ENCODE results near the gene XAGE3. TPM values are rescaled to one million over a fixed set of nuclear protein-coding genes. Genes with fewer than 3 reads are reported as not detected.

XAGE3 gene
- total and polyA plus RNA-seq, 2 experiments from 2014 or later, result not detected

DNA sequence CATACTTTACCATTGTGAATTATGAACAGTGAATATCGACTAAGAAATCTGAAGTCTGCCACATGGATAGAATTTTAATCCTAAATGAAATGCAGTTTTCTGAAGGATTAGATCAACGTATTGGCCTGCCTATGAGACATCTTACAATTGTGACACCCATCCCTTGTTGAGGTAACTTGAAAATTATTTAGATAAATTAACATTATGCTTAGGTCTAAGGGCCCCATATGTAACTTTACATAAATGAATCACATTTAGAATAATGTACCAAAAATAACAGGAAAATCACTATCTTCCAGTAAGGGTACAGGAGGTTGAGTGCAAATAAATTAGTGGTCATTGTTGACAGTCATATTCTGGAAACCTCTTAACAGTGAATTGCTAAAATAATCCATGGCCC lies 43.3 kb downstream of the XAGE3 start:
- Histone ChIP-seq H3K9me2 (ENCODE audit: insufficient read depth) (no peaks in the 10 kb centered on the region), H3K4me1 (ENCODE audit: insufficient read depth) (no peaks in the 10 kb centered on the region), H4K20me1 (ENCODE audit: insufficient read depth) (no peaks in the 10 kb centered on the region), H3F3A (ENCODE audit: insufficient read depth) (no peaks in the 10 kb centered on the region), H3K4me3 (no peak overlapping the region), H3K4me2 (ENCODE audit: unreplicated experiment) (no peak overlapping the region), H3K27ac (no peak overlapping the region), H3K27me3 (replicated peaks; ENCODE audit: insufficient read depth) (no peaks in the 10 kb centered on the region), H3K36me3 (ENCODE audit: low read depth) (no peaks in the 10 kb centered on the region), H3K79me2 (ENCODE audit: insufficient read depth) (no peaks in the 10 kb centered on the region), H3K9ac (no peak overlapping the region), H3K9me3 (ENCODE audit: low read depth) (no peaks in the 10 kb centered on the region), H2AFZ (no peak overlapping the region)
- TF ChIP-seq EZH2phosphoT487 (IDR thresholded peaks at IDR 0.05; ENCODE audit: insufficient read depth, low read depth) (no peak), EZH2 (IDR thresholded peaks at IDR 0.05; ENCODE audit: insufficient read depth, poor library complexity, severe bottlenecking) (no peak)
- 8 to 18% methylated on average over 2 of the region's 2 CpGs for WGBS, 2 experiments (ENCODE audit: low coverage in 1 of 2, low lambda C conversion rate in 2 of 2, missing lambda C conversion rate in 2 of 2)
- in situ Hi-C loops (cut with MboI), result no loop called here
- DNase-seq, result no peak

DNA sequence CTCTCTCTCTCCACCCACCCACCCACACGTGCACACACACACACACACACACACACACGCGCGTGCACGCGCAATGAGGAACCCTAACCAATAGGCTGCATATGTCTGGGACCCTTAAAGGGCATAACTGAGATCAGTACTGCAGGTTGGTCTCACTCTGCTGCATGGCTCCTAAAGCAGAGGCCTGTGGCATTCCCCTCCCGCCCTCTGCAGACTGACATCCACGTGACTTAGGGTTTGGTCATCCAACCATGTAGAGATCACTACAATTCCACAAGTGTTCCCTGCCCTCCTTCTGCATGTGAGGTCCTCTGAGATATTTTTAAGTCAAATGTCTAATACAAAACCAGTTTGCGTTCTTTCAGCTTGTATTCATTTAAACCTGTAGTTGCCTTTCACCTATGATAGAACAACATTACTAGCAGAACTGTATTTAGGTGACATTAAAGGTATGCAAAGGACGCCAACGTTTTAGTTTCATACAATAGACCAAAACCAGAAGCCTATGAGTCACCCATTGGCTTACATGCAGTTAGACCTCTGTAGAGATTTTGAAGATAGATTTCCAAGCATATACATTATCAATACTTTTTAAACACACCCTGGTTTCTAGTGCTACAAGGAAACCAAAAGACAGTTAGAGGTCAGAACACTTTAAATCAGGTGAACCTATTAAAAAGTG lies 46.7 kb downstream of the XAGE3 start:
- Histone ChIP-seq H3K9me2 (ENCODE audit: insufficient read depth) (no peaks in the 10 kb centered on the region), H3F3A (ENCODE audit: insufficient read depth) (no peaks in the 10 kb centered on the region), H3K27ac (no peak overlapping the region), H3K4me3 (no peak overlapping the region), H2AFZ (no peak overlapping the region), H3K4me2 (ENCODE audit: unreplicated experiment) (no peak overlapping the region), H3K9me3 (ENCODE audit: low read depth) (no peaks in the 10 kb centered on the region), H3K4me1 (ENCODE audit: insufficient read depth) (no peaks in the 10 kb centered on the region), H3K79me2 (ENCODE audit: insufficient read depth) (no peaks in the 10 kb centered on the region), H4K20me1 (ENCODE audit: insufficient read depth) (no peaks in the 10 kb centered on the region), H3K27me3 (replicated peaks; ENCODE audit: insufficient read depth) (no peaks in the 10 kb centered on the region), H3K9ac (no peak overlapping the region), H3K36me3 (ENCODE audit: low read depth) (no peaks in the 10 kb centered on the region)
- no peak for TF ChIP-seq EZH2 (IDR thresholded peaks at IDR 0.05; ENCODE audit: insufficient read depth, poor library complexity, severe bottlenecking)
- no peak for TF ChIP-seq EZH2phosphoT487 (IDR thresholded peaks at IDR 0.05; ENCODE audit: insufficient read depth, low read depth)
- in situ Hi-C loops (cut with MboI), result no loop called here
- WGBS, 2 experiments (ENCODE audit: low coverage in 1 of 2, low lambda C conversion rate in 2 of 2, missing lambda C conversion rate in 2 of 2), result 50 to 56% methylated on average over 9 to 11 of the region's 11 CpGs
- no peak for DNase-seq

DNA sequence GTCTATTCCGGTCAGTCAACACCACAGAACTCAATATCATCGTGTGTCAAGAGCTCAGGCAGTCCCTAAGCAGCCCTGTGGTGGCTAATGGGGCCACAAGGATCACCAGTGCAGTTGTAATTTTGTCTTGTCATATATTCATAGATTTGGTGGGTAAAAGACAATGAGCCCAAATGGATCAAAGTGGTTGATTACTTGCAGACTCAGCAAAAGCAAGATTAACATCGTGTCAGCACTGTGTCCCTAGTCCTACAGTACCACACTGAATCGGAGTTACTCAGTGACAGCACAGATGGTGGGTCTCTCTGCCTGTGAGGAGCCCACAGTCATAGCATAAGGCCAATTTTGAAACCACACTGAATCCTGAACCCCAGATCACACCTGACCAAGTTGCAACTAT lies 48.1 kb downstream of the XAGE3 start:
- no peaks in the 10 kb centered on the region for H3K4me1 ChIP-seq (ENCODE audit: insufficient read depth)
- in situ Hi-C loops (cut with MboI), result no loop called here
- no peak for DNase-seq
- no peaks in the 10 kb centered on the region for H4K20me1 ChIP-seq (ENCODE audit: insufficient read depth)
- TF ChIP-seq EZH2 (IDR thresholded peaks at IDR 0.05; ENCODE audit: insufficient read depth, poor library complexity, severe bottlenecking) (no peak), EZH2phosphoT487 (IDR thresholded peaks at IDR 0.05; ENCODE audit: insufficient read depth, low read depth) (no peak)
- no peaks in the 10 kb centered on the region for H3K9me2 ChIP-seq (ENCODE audit: insufficient read depth)
- H3K27me3 ChIP-seq (replicated peaks; ENCODE audit: insufficient read depth), result no peaks in the 10 kb centered on the region
- 33 to 40% methylated on average over 3 to 4 of the region's 4 CpGs for WGBS, 2 experiments (ENCODE audit: low coverage in 1 of 2, low lambda C conversion rate in 2 of 2, missing lambda C conversion rate in 2 of 2)
- H3K4me2 ChIP-seq (ENCODE audit: unreplicated experiment), result no peak overlapping the region
- H3K27ac ChIP-seq, result no peak overlapping the region
- no peaks in the 10 kb centered on the region for H3K79me2 ChIP-seq (ENCODE audit: insufficient read depth)
- no peak overlapping the region for H3K4me3 ChIP-seq
- H2AFZ ChIP-seq, result no peak overlapping the region
- no peak overlapping the region for H3K9ac ChIP-seq
- no peaks in the 10 kb centered on the region for H3K36me3 ChIP-seq (ENCODE audit: low read depth)
- H3K9me3 ChIP-seq (ENCODE audit: low read depth), result no peaks in the 10 kb centered on the region
- no peaks in the 10 kb centered on the region for H3F3A ChIP-seq (ENCODE audit: insufficient read depth)

Other genes with a start within 250 kb of the XAGE3 start
- gene SSX7, start 213.2 kb downstream of the XAGE3 start, total RNA-seq (2014; rRNA removed; shearing (Covaris generic)), result not detected in 2 replicates
- gene SSX7, start 213.2 kb downstream of the XAGE3 start, polyA plus RNA-seq (2016; fragmentation: Nextera tagmentation; extraction: Ambion mirVana), result not detected in 2 replicates
- gene SSX2, start 160.9 kb downstream of the XAGE3 start, total RNA-seq (2014; rRNA removed; shearing (Covaris generic)), result not detected in 2 replicates
- not detected in 2 replicates for gene SSX2, start 160.9 kb downstream of the XAGE3 start, polyA plus RNA-seq (2016; fragmentation: Nextera tagmentation; extraction: Ambion mirVana)
- gene SSX2B, start 116.8 kb downstream of the XAGE3 start, total RNA-seq (2014; rRNA removed; shearing (Covaris generic)), result not detected in 2 replicates
- not detected in 2 replicates for gene SSX2B, start 116.8 kb downstream of the XAGE3 start, polyA plus RNA-seq (2016; fragmentation: Nextera tagmentation; extraction: Ambion mirVana)
- gene SPANXN5, start 70.7 kb downstream of the XAGE3 start, total RNA-seq (2014; rRNA removed; shearing (Covaris generic)), result not detected in 2 replicates
- not detected in 2 replicates for gene SPANXN5, start 70.7 kb downstream of the XAGE3 start, polyA plus RNA-seq (2016; fragmentation: Nextera tagmentation; extraction: Ambion mirVana)
- gene XAGE5, start 56.8 kb downstream of the XAGE3 start, total RNA-seq (2014; rRNA removed; shearing (Covaris generic)), result not detected in 2 replicates
- gene XAGE5, start 56.8 kb downstream of the XAGE3 start, polyA plus RNA-seq (2016; fragmentation: Nextera tagmentation; extraction: Ambion mirVana), result not detected in 2 replicates
- 24.5 and 31.1 TPM in 2 replicates for gene FAM156B, start 29.2 kb upstream of the XAGE3 start, total RNA-seq (2014; rRNA removed; shearing (Covaris generic))
- 17.1 and 22.6 TPM in 2 replicates for gene FAM156B, start 29.2 kb upstream of the XAGE3 start, polyA plus RNA-seq (2016; fragmentation: Nextera tagmentation; extraction: Ambion mirVana)
- gene FAM156A, start 90.4 kb upstream of the XAGE3 start, total RNA-seq (2014; rRNA removed; shearing (Covaris generic)), result 17.4 and 67.5 TPM in 2 replicates
- 19.8 and 31.7 TPM in 2 replicates for gene FAM156A, start 90.4 kb upstream of the XAGE3 start, polyA plus RNA-seq (2016; fragmentation: Nextera tagmentation; extraction: Ambion mirVana)
- gene GPR173, start 180.7 kb upstream of the XAGE3 start, total RNA-seq (2014; rRNA removed; shearing (Covaris generic)), result 0.86 and 2.7 TPM in 2 replicates
- gene GPR173, start 180.7 kb upstream of the XAGE3 start, polyA plus RNA-seq (2016; fragmentation: Nextera tagmentation; extraction: Ambion mirVana), result 0.09 and 0.24 TPM in 2 replicates
- gene TSPYL2, start 214.3 kb upstream of the XAGE3 start, total RNA-seq (2014; rRNA removed; shearing (Covaris generic)), result 14.3 and 14.9 TPM in 2 replicates
- gene TSPYL2, start 214.3 kb upstream of the XAGE3 start, polyA plus RNA-seq (2016; fragmentation: Nextera tagmentation; extraction: Ambion mirVana), result 14.9 and 16.2 TPM in 2 replicates
- gene KANTR, start 226.1 kb upstream of the XAGE3 start, total RNA-seq (2014; rRNA removed; shearing (Covaris generic)), result 1.3 and 2.1 TPM in 2 replicates
- 0.79 and 1.1 TPM in 2 replicates for gene KANTR, start 226.1 kb upstream of the XAGE3 start, polyA plus RNA-seq (2016; fragmentation: Nextera tagmentation; extraction: Ambion mirVana)

All from GM23248 (cell line).